Uterus (tissue), 4 donors: ENCODE measurements around the gene NOS1AP. TPM values are rescaled to one million over a fixed set of nuclear protein-coding genes. Genes with fewer than 3 reads are reported as not detected.

ENCODE experiments used
- DNase-seq, 2 donors: peaks; one replicate each; pipeline ENCODE4 v3.0.0-alpha.2; 2019 to 2020
- H3K27ac ChIP-seq, 2 donors: fragments of 200-600 bp; sonication (generic); 1 replicate in 1 of 2; 2 replicates in 1 of 2; pipeline ENCODE4 v1.5.1; 2016 to 2018
- H3K27me3 ChIP-seq, 2 donors: fragments of 200-600 bp; sonication (generic); one replicate each; pipeline ENCODE4 v1.5.1; 2018 to 2019; ENCODE audit warnings: control low read depth in 1 of 2
- H3K36me3 ChIP-seq, 2 donors: fragments of 200-600 bp; sonication (generic); one replicate each; pipeline ENCODE4 v1.5.1; 2019; ENCODE audit warnings: control low read depth in 1 of 2
- H3K4me1 ChIP-seq, 2 donors: fragments of 200-600 bp; sonication (generic); one replicate each; pipeline ENCODE4 v1.5.1; 2018 to 2019; ENCODE audit warnings: control low read depth in 1 of 2
- H3K4me3 ChIP-seq, 2 donors: fragments of 200-600 bp; sonication (generic); 1 replicate in 1 of 2; 2 replicates in 1 of 2; pipeline ENCODE4 v1.5.1; 2018 to 2019; ENCODE audit warnings: mild to moderate bottlenecking in 1 of 2
- H3K9me3 ChIP-seq, 2 donors: fragments of 200-600 bp; sonication (generic); one replicate each; pipeline ENCODE4 v1.5.1; 2019; ENCODE audit warnings: control low read depth in 1 of 2
- POLR2A ChIP-seq, 2 donors: fragments of 450-650 bp; IDR thresholded peaks; one replicate each; pipeline ENCODE4 v1.6.1; 2016; ENCODE audit warnings: antibody characterized with exemption in 2 of 2, mild to moderate bottlenecking in 1 of 2, moderate library complexity in 1 of 2
- intact Hi-C: fragments of 100-400 bp; cut with DNase I; formaldehyde crosslinking; loops from one replicate; pipeline ENCODE4 v1.15.1; 2023; ENCODE audit warnings: low total_unique reads
- total RNA-seq, 4 donors: library from RNA; depleted of rRNA in 3 of 4; stranded (reverse); fragments of >200 nt in 3 of 4; gene quantifications; one replicate each; pipeline versions ENCODE4 v1.1.0 to v1.2.4, GENCODE V29; 2014 to 2023
- TF ChIP-seq, protein P1 (sequence below), 4 experiments: fragments of 200-600 bp in 2 of 4; fragments of 450-650 bp in 2 of 4; sonication (generic) in 2 of 4; IDR thresholded peaks; one replicate each; pipeline ENCODE4 v1.5.1; 2016 to 2019; ENCODE audit warnings: antibody characterized with exemption in 4 of 4, mild to moderate bottlenecking in 2 of 4, moderate library complexity in 1 of 4
- donor health status: DM: yes; HTN: yes; CAD: no.

The NOS1AP gene
- total RNA-seq, 4 donors from 2014 or later = under 0.01 to 5.3 (median 1.9) TPM; not detected in 1

DNA sequence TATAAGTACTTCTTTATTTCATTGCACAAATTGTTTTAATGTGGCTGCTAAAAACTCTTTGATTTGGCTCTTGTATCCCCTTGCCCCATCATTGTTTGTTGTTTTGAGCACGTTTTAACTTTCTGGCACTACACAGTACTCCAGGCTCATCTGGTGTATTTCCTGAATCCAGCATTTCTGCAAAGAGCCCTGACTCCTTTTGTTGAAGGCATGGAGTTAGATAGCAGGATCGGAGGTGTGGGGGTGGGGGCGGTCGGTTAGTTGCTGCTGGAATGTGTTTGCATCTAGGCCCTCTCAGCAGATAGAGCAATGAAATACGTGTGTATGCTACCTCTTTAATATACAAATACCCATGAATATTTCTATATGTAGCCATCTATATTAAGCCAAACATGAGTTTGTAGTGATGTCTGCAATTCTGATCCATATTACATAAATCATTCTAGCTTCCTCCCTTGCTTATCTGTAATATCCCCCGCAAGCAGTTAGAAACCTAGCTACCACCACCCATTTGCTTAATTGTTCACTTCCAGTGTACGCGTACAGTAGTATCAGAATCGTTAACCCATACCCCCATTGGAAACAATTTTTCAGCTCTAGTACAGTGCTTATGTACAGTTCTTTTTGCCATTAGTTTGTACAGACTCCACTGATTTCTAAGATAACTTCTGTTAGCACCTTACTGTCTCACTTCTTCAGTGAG, 106.0 kb downstream of the NOS1AP start:
- Histone ChIP-seq H3K27me3 (no peaks in the 10 kb centered on the region), H3K4me1 (no peaks in the 10 kb centered on the region)
- intact Hi-C loops = no loop called here

DNA sequence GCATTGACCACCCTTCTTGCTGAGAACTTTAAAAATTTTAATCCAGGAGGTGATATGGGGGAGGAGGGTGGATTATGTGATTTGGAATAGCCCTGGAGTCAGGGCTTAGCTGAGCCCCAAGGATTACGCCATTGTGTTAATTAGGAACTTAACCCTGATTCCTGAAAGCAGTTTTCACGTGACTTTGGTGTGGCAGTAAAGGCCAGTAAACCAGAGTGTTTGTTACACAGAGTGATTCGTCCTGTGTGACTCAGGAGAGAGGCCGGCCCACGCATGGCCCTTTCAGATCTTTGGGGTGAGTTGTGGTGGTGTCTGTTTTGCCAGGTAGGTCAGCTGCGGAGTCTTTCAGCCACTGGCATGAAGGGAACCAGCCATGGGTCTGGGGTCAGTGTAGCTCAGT, 107.6 kb downstream of the NOS1AP start:
- Histone ChIP-seq H3K27ac (no peak overlapping the region), H3K27me3 (no peaks in the 10 kb centered on the region), H3K9me3 (no peaks in the 10 kb centered on the region), H3K36me3 (no peaks in the 10 kb centered on the region), H3K4me1 (no peaks in the 10 kb centered on the region), H3K4me3 (no peak overlapping the region)
- intact Hi-C loops = no loop called here
- DNase-seq = no peak
- no peak for TF ChIP-seq POLR2A (IDR thresholded peaks at IDR 0.05)
- TF ChIP-seq, protein P1, sequence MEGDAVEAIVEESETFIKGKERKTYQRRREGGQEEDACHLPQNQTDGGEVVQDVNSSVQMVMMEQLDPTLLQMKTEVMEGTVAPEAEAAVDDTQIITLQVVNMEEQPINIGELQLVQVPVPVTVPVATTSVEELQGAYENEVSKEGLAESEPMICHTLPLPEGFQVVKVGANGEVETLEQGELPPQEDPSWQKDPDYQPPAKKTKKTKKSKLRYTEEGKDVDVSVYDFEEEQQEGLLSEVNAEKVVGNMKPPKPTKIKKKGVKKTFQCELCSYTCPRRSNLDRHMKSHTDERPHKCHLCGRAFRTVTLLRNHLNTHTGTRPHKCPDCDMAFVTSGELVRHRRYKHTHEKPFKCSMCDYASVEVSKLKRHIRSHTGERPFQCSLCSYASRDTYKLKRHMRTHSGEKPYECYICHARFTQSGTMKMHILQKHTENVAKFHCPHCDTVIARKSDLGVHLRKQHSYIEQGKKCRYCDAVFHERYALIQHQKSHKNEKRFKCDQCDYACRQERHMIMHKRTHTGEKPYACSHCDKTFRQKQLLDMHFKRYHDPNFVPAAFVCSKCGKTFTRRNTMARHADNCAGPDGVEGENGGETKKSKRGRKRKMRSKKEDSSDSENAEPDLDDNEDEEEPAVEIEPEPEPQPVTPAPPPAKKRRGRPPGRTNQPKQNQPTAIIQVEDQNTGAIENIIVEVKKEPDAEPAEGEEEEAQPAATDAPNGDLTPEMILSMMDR (IDR thresholded peaks at IDR 0.05) = no peak

More for the DNA sequence above, 106.0 kb downstream of the NOS1AP start:
- H3K36me3 ChIP-seq = no peaks in the 10 kb centered on the region
- TF ChIP-seq, protein P1 (IDR thresholded peaks at IDR 0.05) = no peak
- no peak for TF ChIP-seq POLR2A (IDR thresholded peaks at IDR 0.05)
- no peak overlapping the region for H3K27ac ChIP-seq
- DNase-seq = no peak
- H3K4me3 ChIP-seq = no peak overlapping the region
- H3K9me3 ChIP-seq = no peaks in the 10 kb centered on the region

DNA sequence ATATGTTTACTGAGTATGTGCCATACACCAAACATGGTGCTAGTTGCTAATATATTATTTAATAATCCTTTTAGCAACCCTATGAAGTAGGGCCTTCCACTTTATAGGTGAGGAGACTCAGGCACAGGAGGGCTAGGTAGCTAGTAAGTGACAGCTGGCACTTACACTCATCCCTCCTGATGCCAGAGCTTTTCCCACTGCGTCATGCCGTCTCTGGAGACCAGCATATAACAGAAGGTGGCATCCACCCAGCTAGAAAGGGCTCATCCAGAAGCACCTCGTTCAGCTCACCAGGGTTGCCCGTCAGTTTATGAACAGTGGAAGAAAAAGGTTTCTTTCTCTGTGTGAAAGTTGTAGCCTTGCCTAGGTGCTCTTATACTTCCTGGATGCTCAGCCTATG, 108.9 kb downstream of the NOS1AP start:
- Histone ChIP-seq H3K4me1 (no peaks in the 10 kb centered on the region), H3K4me3 (no peak overlapping the region), H3K36me3 (no peaks in the 10 kb centered on the region), H3K27me3 (no peaks in the 10 kb centered on the region), H3K9me3 (no peaks in the 10 kb centered on the region), H3K27ac (no peak overlapping the region)
- intact Hi-C loops = no loop called here
- TF ChIP-seq POLR2A (IDR thresholded peaks at IDR 0.05) = no peak
- TF ChIP-seq, protein P1 (IDR thresholded peaks at IDR 0.05) = no peak
- no peak for DNase-seq

DNA sequence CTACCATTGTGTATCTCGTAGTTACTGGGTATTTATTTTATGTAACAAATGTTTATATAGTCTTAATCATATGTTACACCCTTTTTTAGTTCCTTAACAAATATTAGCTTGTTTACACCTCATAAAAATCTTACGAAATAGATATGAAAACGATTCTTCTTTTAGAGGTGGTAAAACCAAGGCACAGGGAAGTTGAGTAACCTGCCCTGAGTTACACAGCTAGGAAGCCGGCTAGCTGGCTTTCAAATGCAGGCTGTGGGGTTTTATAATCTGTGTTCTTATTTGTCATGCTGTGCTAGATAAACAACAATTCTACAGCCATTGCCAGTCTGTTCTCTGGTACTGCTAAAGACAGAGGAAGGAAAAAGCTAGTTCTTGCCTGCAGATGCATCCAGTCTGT, 109.6 kb downstream of the NOS1AP start:
- TF ChIP-seq POLR2A (IDR thresholded peaks at IDR 0.05) = no peak
- TF ChIP-seq, protein P1 (IDR thresholded peaks at IDR 0.05) = no peak
- H3K36me3 ChIP-seq = no peaks in the 10 kb centered on the region
- DNase-seq = no peak
- no peaks in the 10 kb centered on the region for H3K9me3 ChIP-seq
- H3K4me3 ChIP-seq = no peak overlapping the region
- no peak overlapping the region for H3K27ac ChIP-seq
- H3K4me1 ChIP-seq = no peaks in the 10 kb centered on the region
- intact Hi-C loops = no loop called here
- H3K27me3 ChIP-seq = no peaks in the 10 kb centered on the region

DNA sequence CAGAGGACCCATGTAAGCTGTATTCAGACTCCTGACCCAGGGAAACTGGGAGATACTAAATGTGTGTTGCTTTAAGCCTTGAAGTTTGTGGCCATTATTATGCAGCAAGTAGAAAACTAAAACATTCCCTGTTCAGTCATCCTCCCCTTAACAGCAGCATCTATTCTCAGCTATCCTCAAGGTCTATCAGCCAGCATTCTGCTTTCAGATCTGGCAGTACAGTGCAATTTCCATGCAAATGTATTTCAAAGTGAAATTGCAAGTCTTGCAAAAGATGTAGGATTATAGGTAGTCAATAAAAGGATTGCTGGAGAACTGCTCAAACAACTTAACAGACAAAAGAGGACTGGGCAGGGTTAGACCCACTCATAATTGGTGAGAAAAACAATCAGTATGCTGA, 111.3 kb downstream of the NOS1AP start:
- no peak overlapping the region for H3K27ac ChIP-seq
- no peak overlapping the region for H3K4me3 ChIP-seq
- no peaks in the 10 kb centered on the region for H3K4me1 ChIP-seq

More for the DNA sequence above, 111.3 kb downstream of the NOS1AP start:
- TF ChIP-seq, protein P1 (IDR thresholded peaks at IDR 0.05) = no peak
- TF ChIP-seq POLR2A (IDR thresholded peaks at IDR 0.05) = no peak
- Histone ChIP-seq H3K27me3 (no peaks in the 10 kb centered on the region), H3K9me3 (no peaks in the 10 kb centered on the region), H3K36me3 (no peaks in the 10 kb centered on the region)
- intact Hi-C loops = no loop called here
- DNase-seq = no peak
